Stimulated activated CD8-positive, alpha-beta memory T cell treated with anti-CD3 and anti-CD28 coated beads, Interleukin-15, amount 100 ng/mL, for 1 hour (primary cell): ENCODE data around the gene PTPN13.

Experiments used
- DNase-seq: peaks from one replicate; pipeline ENCODE4 v3.0.0-alpha.2; 2020; ENCODE audit warnings: low read depth

Gene PTPN13

DNA sequence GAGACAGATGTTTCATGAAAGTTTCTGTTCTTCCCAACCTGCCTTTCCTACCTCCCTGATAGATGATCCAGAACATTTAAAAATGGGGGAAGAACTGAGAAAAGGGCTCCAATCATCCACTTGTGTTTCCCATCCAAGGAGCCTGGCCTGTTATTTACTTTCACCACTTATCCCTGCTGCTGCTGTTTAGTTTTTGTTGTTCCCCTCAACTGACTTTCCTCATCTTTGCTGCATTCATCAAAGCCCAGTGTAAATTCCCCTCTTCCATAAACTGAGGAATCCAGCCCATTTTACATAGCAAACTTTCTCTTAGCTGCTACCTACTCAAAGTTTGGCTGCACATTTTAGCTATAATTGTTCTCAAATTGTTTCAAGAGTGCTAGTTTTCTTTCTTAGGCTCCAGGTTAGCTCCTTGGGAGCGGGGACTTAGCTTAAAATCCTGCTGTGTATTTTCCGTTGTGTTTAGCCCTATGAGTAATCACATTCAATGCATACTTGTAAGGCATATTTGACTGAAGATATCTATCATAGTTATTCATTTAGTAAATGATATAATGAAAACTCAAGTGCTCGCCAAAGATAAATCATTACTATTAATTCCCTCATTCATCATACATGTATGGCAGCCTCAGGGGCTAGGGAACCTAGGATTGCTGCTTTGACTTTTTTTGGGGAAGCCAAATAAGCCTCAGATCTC, 1.4 kb upstream of the PTPN13 start:
- DNase-seq, result no peak

GRCh38 chr4:86594559-86595425, 677 bp downstream of the PTPN13 start:
- DNase-seq, result no peak

DNA sequence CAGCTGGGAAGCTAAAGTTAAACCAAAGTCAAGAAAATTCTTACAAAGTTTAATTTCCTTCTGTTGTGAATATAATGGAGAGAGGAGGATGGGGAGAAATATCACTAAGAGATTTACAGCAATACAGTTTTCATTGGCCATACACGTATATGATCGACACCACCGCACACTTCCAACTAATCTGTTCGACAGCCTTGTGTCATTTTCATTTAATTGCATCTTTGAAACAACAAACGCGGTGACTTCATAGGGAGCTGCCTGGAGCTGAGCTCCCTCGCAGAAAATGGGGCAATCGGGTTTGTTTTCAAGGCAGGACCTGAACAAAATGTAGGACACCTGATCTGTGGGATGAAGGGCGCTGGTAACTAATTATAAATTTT, 1.3 kb downstream of the PTPN13 start:
- no peak for DNase-seq

DNA sequence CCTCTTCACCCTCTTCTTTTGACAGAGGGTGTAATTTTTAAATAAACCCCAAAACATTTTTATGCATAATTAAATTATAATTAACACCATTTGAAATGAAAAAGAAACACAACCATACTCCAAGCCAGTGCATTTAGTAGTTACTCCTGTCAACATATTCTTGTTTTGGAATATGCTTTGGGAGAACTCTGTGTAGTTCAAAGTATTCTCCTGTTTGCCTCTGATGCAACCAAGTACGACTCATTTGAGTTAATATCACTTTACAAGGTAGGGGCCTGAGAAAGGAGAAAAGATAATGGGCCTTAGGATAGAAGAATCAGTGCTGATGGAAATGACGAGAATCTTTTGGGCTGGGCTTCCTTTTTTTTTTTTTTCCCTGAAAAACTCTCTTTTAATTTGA, 2.7 kb downstream of the PTPN13 start:
- DNase-seq, result no peak

DNA sequence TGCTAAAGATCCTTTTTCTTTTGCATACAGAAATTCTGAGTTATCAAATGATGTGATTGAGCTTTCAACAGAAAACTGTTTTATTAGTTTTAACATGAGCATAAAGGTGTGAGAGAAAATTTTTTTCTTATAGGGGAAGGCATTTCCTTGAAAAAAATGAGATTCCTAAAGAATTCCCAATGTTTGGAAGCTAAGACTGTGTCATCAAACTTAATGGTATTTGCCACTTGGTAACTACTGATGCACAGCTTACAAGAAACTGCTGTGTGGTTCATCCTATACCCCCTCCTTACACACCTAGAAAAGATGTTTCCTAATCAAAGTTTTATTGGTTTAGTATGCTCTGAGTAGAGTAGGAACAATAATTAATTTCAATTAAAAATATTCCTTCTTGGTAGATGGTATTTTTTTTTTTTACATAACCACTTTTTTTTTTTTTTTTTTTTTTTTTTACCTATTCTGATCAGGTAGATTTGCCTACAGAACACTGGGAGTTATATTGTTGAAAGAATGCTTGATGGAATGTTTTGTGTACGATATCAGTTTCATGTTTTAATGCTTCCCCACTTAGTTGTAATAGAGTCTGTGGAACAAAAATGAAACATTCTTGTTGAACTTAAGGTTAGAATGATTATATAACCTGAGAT, 6.0 kb downstream of the PTPN13 start:
- DNase-seq, result no peak

DNA sequence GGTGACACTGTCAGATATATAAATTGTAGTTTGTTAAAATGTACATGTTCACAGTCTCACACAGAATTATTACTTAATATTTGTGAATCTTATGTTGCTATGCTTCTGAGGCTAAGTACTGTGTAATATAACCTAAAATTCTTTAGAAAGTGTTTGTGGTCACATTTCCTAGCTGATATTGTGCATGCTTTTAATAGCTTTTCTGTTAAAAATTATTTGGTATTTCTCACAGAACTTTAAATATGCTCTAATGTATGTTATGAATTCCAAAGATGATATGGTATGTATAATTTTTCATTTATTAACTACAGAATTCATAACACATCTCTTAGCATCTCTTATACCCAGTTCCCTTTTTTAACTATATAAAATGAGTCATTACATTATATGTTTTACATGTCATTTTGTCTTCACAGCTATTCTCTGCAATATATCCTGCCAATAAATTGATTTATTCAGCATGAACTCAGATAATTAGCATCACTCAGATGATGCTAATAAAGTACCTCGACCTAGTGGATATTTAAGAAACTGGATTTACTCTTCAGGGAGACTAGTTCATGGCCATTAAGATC, 9.3 kb downstream of the PTPN13 start:
- DNase-seq, result no peak

GRCh38 chr4:86606809-86607208, 12.7 kb downstream of the PTPN13 start:
- DNase-seq, result no peak

- no peak for DNase-seq
Observed at GRCh38 chr4:86608757-86609375, 14.8 kb downstream of the PTPN13 start.

DNA sequence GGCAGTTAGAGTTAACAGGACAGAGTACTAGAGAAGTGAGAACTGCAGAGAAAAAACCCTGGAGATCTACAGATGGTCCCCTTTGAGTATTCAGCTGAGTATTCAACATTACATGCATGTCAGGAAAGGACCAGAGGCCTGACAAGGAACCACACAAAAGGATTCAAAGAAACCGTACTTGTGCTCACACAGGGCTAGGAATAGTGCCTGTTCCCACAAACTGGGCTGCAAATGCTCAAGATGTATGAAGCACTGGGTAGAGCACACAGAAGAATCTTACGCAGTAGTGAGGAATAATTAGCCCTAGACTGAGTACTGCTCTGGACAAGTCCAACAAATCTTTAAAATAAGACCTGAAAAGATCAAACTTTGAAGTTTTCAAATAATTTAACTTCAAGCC, 17.6 kb downstream of the PTPN13 start:
- no peak for DNase-seq

DNA sequence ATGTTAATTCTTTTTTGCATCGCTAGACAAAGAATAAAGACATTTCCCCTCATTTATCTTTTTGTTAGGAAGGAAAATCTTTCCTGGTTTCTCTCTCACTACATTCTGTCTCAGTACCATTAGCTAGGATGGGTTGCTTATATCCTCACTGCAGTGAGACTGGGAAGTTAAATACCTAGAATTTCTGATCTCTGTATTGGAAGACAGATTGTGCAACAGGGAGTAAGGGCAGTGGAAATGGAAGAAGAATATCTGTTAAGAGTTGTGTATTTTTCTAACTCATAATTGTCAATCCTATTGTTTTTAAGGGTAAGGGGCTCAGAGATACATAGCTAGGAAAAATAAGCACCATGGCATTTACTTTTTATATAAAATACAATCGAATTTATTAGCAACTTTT, 19.6 kb downstream of the PTPN13 start:
- no peak for DNase-seq

GRCh38 chr4:86614865-86615264, 20.8 kb downstream of the PTPN13 start:
- no peak for DNase-seq

DNA sequence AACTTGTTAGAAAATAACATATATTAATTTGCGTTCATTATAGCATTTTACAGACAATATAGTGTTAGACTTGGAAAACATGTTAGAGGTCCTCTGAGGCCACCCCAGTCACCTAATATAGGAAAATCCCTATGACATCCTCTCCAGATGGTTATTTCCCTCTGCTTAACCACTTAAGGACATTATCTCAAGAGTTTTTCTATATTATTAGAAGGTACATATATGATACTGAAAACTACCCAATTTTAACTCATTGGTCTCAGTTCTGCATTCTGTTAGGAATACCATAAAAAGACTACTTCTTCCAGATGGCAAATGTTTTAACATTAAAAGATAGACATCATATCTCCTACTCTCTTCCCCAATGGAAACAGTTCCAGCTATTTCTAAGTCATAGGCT, 21.4 kb downstream of the PTPN13 start:
- no peak for DNase-seq

DNA sequence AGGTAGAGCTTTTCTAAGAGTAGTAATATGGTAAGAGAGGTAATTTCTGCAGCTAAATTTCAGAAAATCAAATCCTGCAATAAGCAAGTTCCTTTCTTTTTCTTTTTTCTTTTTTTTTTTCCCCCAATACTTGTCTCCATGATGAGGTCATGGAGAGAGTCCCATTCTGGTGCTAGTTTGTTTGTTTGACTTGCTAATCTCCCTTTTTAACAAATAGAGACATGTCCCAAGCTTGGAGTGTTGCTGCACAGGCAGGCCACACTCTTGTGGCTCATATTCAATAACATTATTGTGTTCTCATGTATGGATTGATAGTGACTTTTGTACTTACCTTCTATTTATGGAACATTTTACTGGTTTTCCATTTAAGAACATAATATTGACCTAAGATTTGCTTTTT, 25.5 kb downstream of the PTPN13 start:
- DNase-seq, result no peak

GRCh38 chr4:86621435-86621834, 27.3 kb downstream of the PTPN13 start:
- DNase-seq, result no peak

DNA sequence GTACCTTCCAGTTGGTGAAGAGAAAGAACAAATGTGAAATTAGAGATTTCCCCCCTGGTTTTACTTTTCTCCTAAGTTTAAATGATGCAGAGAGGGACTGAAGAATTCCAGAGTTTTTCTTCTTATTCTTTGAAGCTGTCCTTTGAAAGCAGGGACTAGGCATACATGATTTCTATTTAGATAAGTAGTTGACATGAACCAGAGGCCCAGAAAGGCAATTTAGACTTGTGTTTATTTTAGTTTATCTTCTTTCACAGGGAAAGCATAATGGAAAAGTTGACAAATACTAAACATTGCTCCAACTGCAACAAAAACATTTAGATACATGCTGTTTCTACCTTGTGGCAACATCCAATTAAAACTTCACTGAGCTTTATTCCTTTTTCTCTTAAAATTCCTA, 32.0 kb downstream of the PTPN13 start:
- no peak for DNase-seq

- no peak for DNase-seq
Observed at GRCh38 chr4:86627462-86628135, 33.5 kb downstream of the PTPN13 start.

DNA sequence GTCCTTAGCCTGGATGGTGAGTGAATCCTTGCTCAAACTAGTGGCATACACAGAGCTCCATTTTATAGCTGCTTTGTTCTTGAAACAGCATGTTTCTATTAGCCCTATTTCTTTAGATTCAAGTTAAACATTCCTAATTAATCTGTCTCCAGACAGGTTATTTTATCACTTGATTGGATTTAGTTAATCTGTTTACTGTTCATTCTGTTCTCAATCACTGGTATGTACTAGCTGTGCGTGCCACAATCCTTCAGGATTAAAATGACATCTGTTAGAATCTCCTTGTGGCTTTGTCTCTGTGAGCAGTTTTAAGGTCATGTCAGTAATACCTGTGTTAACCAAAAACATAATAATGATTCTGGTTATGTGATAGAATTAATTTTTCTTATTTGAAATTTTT, 36.5 kb downstream of the PTPN13 start:
- no peak for DNase-seq

- no peak for DNase-seq
Observed at GRCh38 chr4:86631166-86631565, 37.1 kb downstream of the PTPN13 start.

- DNase-seq, result no peak
Observed at GRCh38 chr4:86633854-86634253, 39.7 kb downstream of the PTPN13 start.

- DNase-seq, result no peak
Observed at GRCh38 chr4:86640469-86640868, 46.4 kb downstream of the PTPN13 start.

DNA sequence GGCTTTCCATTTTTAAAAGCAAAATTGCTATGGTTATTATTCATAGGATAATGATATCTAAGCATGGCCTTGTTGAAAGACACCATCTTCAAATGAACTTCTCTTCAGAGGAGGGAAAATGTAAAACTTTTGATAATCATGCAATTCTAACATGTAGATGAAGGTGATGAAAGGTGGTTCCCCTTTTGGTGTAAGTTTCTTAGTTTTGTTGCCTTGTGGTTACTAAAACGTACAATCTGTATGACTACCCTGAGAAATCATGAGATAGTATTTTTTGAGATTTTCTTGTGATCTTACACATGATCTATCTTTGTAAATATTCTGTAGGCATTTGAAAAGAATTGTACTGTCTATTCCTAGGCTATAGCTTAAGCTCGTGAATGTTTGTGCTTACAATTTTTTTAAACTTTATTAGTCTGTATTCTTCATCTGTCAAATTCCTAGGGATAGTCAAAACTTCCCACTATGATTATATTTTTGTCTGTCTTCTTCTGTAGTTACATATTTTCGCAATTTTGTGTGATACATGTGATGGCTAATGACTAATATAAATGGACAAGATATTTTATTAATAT, 47.5 kb downstream of the PTPN13 start:
- no peak for DNase-seq
